ENCODE results near the gene MFSD11.

DNA sequence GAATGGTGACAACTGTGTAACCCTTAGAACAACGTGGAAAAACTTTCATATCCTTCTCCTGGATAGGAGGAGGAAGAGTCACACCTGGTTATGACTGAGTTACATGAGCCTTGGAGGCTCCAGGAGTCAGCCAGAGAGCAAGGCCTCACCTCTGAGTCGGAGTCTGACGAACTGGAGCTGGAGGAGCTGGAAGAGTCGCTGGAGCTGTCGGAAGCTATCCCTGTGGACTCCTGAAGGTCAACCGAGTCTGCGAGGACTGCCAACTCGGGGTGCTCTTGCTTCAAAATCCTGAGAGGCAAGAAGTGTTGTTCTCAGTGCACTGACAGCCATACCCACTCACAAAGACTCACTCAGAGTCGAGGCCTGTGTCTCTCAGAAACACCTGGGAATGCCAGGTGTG is 17.7 kb upstream of the MFSD11 start:
- TF ChIP-seq POLR2A (IDR thresholded peaks at IDR 0.05) (no peak), EP300 (IDR thresholded peaks at IDR 0.05) (no peak)
- TF ChIP-seq, protein P1, sequence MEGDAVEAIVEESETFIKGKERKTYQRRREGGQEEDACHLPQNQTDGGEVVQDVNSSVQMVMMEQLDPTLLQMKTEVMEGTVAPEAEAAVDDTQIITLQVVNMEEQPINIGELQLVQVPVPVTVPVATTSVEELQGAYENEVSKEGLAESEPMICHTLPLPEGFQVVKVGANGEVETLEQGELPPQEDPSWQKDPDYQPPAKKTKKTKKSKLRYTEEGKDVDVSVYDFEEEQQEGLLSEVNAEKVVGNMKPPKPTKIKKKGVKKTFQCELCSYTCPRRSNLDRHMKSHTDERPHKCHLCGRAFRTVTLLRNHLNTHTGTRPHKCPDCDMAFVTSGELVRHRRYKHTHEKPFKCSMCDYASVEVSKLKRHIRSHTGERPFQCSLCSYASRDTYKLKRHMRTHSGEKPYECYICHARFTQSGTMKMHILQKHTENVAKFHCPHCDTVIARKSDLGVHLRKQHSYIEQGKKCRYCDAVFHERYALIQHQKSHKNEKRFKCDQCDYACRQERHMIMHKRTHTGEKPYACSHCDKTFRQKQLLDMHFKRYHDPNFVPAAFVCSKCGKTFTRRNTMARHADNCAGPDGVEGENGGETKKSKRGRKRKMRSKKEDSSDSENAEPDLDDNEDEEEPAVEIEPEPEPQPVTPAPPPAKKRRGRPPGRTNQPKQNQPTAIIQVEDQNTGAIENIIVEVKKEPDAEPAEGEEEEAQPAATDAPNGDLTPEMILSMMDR (IDR thresholded peaks at IDR 0.05): no peak
